H9 (cell line): ENCODE results near the gene HASPIN. TPM values are rescaled to one million over a fixed set of nuclear protein-coding genes. Genes with fewer than 3 reads are reported as not detected.

Experiments
- DNase-seq: peaks from one replicate; pipeline ENCODE4 v3.0.0-alpha.2; 2017
- H2AFZ ChIP-seq: one replicate; pipeline ENCODE4 v1.6.1; 2013; ENCODE audit warnings: mild to moderate bottlenecking, low read length, control low read depth, moderate library complexity
- H2AK5ac ChIP-seq: 2 replicates; pipeline ENCODE4 v1.6.1; 2013; ENCODE audit warnings: low read length, control low read depth, mixed read lengths; ENCODE audit not compliant: insufficient read length
- H2BK120ac ChIP-seq: one replicate; pipeline ENCODE4 v1.6.1; 2013; ENCODE audit warnings: low read depth, mild to moderate bottlenecking, low read length, control low read depth, inconsistent platforms; ENCODE audit not compliant: poor library complexity, severe bottlenecking
- H2BK12ac ChIP-seq: 2 replicates; pipeline ENCODE4 v1.6.1; 2013; ENCODE audit warnings: low read length, control low read depth, mixed read lengths, low read depth; ENCODE audit not compliant: insufficient read length
- H2BK15ac ChIP-seq: 2 replicates; pipeline ENCODE4 v1.6.1; 2013; ENCODE audit warnings: low read depth, low read length, control low read depth
- H2BK20ac ChIP-seq: one replicate; pipeline ENCODE4 v1.6.1; 2013; ENCODE audit warnings: low read depth, mild to moderate bottlenecking, low read length, control low read depth, inconsistent platforms; ENCODE audit not compliant: poor library complexity, severe bottlenecking
- H2BK5ac ChIP-seq: 2 replicates; pipeline ENCODE4 v1.6.1; 2013; ENCODE audit warnings: low read length, control low read depth, mixed read lengths; ENCODE audit not compliant: insufficient read length
- H3K14ac ChIP-seq: 2 replicates; pipeline ENCODE4 v1.6.1; 2013; ENCODE audit warnings: low read length, control low read depth; ENCODE audit not compliant: insufficient read depth
- H3K18ac ChIP-seq: 2 replicates; pipeline ENCODE4 v1.6.1; 2013; ENCODE audit warnings: low read depth, mild to moderate bottlenecking, mixed read lengths, low read length, control low read depth; ENCODE audit not compliant: insufficient read length
- H3K23ac ChIP-seq: 2 replicates; pipeline ENCODE4 v1.6.1; 2013; ENCODE audit warnings: low read length, control low read depth, mixed read lengths, low read depth; ENCODE audit not compliant: insufficient read length
- H3K23me2 ChIP-seq: 2 replicates; pipeline ENCODE4 v1.6.1; 2013; ENCODE audit warnings: low read depth, mild to moderate bottlenecking, mixed read lengths, low read length, control low read depth; ENCODE audit not compliant: insufficient read length, poor library complexity, severe bottlenecking
- H3K27ac ChIP-seq: 2 replicates; pipeline ENCODE4 v1.5.1; 2013; ENCODE audit warnings: low read length, control low read depth, mixed read lengths, low read depth; ENCODE audit not compliant: insufficient read length
- H3K27me3 ChIP-seq: 2 replicates; pipeline ENCODE4 v1.6.1; 2013; ENCODE audit warnings: low read length, control low read depth, inconsistent platforms; ENCODE audit not compliant: insufficient read depth
- H3K4ac ChIP-seq: 2 replicates; pipeline ENCODE4 v1.6.1; 2013; ENCODE audit warnings: low read depth, mild to moderate bottlenecking, control low read depth, inconsistent platforms, low read length, moderate library complexity
- H3K4me1 ChIP-seq: 2 replicates; pipeline ENCODE4 v1.6.1; 2013; ENCODE audit warnings: low read length, control low read depth, inconsistent platforms; ENCODE audit not compliant: insufficient read depth
- H3K4me2 ChIP-seq: 2 replicates; pipeline ENCODE4 v1.6.1; 2013; ENCODE audit warnings: low read length, control low read depth, mixed read lengths; ENCODE audit not compliant: insufficient read length, insufficient read depth
- H3K56ac ChIP-seq: 2 replicates; pipeline ENCODE4 v1.6.1; 2013; ENCODE audit warnings: low read depth, mild to moderate bottlenecking, mixed read lengths, low read length, control low read depth; ENCODE audit not compliant: insufficient read length
- H3K79me1 ChIP-seq: 2 replicates; pipeline ENCODE4 v1.6.1; 2013; ENCODE audit warnings: low read depth, mild to moderate bottlenecking, moderate library complexity, low read length, control low read depth, inconsistent platforms; ENCODE audit not compliant: insufficient read depth, poor library complexity, severe bottlenecking
- H3K79me2 ChIP-seq: 2 replicates; pipeline ENCODE4 v1.6.1; 2013; ENCODE audit warnings: low read length, control low read depth, inconsistent platforms; ENCODE audit not compliant: insufficient read depth
- H3K9ac ChIP-seq: 2 replicates; pipeline ENCODE4 v1.6.1; 2013; ENCODE audit warnings: low read length, control low read depth, mixed read lengths; ENCODE audit not compliant: insufficient read length; ENCODE audit errors: extremely low read depth
- H3K9me3 ChIP-seq: one replicate; pipeline ENCODE4 v1.6.1; 2013; ENCODE audit warnings: low read depth, low read length, inconsistent platforms; ENCODE audit not compliant: control insufficient read depth
- H3T11ph ChIP-seq: one replicate; pipeline ENCODE4 v1.6.1; 2013; ENCODE audit warnings: mild to moderate bottlenecking, low read length, control low read depth, inconsistent platforms
- H4K20me1 ChIP-seq: one replicate; pipeline ENCODE4 v1.6.1; 2013; ENCODE audit not compliant: control insufficient read depth, insufficient read length, insufficient read depth
- H4K5ac ChIP-seq: 2 replicates; pipeline ENCODE4 v1.6.1; 2013; ENCODE audit warnings: low read depth, mild to moderate bottlenecking, mixed read lengths, low read length, control low read depth; ENCODE audit not compliant: insufficient read length
- H4K8ac ChIP-seq: replicated peaks from 2 replicates; pipeline ENCODE4 v1.6.1; 2013; ENCODE audit warnings: low read length, control low read depth, mixed read lengths, low read depth; ENCODE audit not compliant: insufficient read length
- H4K91ac ChIP-seq: 2 replicates; pipeline ENCODE4 v1.6.1; 2013; ENCODE audit warnings: low read depth, mild to moderate bottlenecking, moderate library complexity, mixed read lengths, low read length, control low read depth; ENCODE audit not compliant: insufficient read length
- H3K27ac Mint-ChIP-seq, 3 experiments: 2 replicates in 2 of 3; 3 replicates in 1 of 3; pipeline ENCODE4 v1.8.0; 2020 to 2021; ENCODE audit warnings: mixed read lengths in 3 of 3, mild to moderate bottlenecking in 1 of 3, moderate library complexity in 1 of 3
- H3K27me3 Mint-ChIP-seq: 2 replicates; pipeline ENCODE4 v1.8.0; 2021; ENCODE audit warnings: low read depth, mild to moderate bottlenecking, moderate library complexity, mixed read lengths
- H3K36me3 Mint-ChIP-seq, 3 experiments: 2 replicates in 2 of 3; 3 replicates in 1 of 3; pipeline ENCODE4 v1.8.0; 2020 to 2021; ENCODE audit warnings: low read depth in 3 of 3, mixed read lengths in 3 of 3; ENCODE audit not compliant: insufficient read depth in 1 of 3
- H3K4me1 Mint-ChIP-seq, 2 experiments: 2 replicates each; pipeline ENCODE4 v1.8.0; 2020; ENCODE audit warnings: mixed read lengths in 2 of 2
- H3K4me3 Mint-ChIP-seq, 2 experiments: 2 replicates in 1 of 2; 3 replicates in 1 of 2; pipeline ENCODE4 v1.8.0; 2020 to 2021; ENCODE audit warnings: mild to moderate bottlenecking in 2 of 2, mixed read lengths in 2 of 2, moderate library complexity in 1 of 2
- H3K9me3 Mint-ChIP-seq, 2 experiments: 2 replicates in 1 of 2; 3 replicates in 1 of 2; pipeline ENCODE4 v1.8.0; 2020; ENCODE audit warnings: mild to moderate bottlenecking in 2 of 2, mixed read lengths in 2 of 2, moderate library complexity in 1 of 2
- CTCF ChIP-seq: fragments of 200-600 bp; sonication (generic); conservative IDR thresholded peaks from 3 replicates; pipeline ENCODE4 v1.8.0; 2021; ENCODE audit warnings: antibody characterized with exemption, mild to moderate bottlenecking
- WGBS: extraction: QIAGEN DNeasy Blood & Tissue Kit; methylation state at CpG from one replicate; pipeline ENCODE4 v1.1.7; 2013; ENCODE audit warnings: missing lambda C conversion rate, low lambda C conversion rate, mixed read lengths; ENCODE audit not compliant: insufficient read length; ENCODE audit errors: extremely low coverage; 5-methylcytosine and 5-hydroxymethylcytosine counted together
- total RNA-seq: library from RNA; stranded (reverse); gene quantifications from 2 replicates; pipeline ENCODE4 v1.2.1, GENCODE V29; 2021

HASPIN gene
- total RNA-seq, 1 experiment from 2014 or later = 26.6 TPM

GRCh38 chr17:3738562-3739295, 15.0 kb downstream of the HASPIN start:
- Histone ChIP-seq H2AFZ (no peak overlapping the region), H4K91ac (no peak overlapping the region), H3K18ac (no peak overlapping the region), H2BK12ac (no peak overlapping the region), H2BK20ac (no peak overlapping the region), H2BK120ac (no peak overlapping the region), H3K79me2 (no peaks in the 10 kb centered on the region), H3K14ac (no peak overlapping the region), H4K20me1 (no peaks in the 10 kb centered on the region), H3T11ph (no peak overlapping the region), H3K56ac (no peak overlapping the region), H4K5ac (no peak overlapping the region), H2BK15ac (no peak overlapping the region), H3K9ac (no peak overlapping the region), H3K27ac (no peak overlapping the region), H3K27me3 (no peaks in the 10 kb centered on the region), H2AK5ac (no peak overlapping the region), H4K8ac (no peak overlapping the region), H3K9me3 (no peaks in the 10 kb centered on the region), H3K23me2 (no peaks in the 10 kb centered on the region), H3K23ac (no peak overlapping the region), H3K4me2 (no peak overlapping the region), H3K4me1 (no peaks in the 10 kb centered on the region), H3K4ac (no peak overlapping the region), H3K79me1 (no peaks in the 10 kb centered on the region), H2BK5ac (no peak overlapping the region)
- peaks cover 21 to 25% of the 10 kb centered on the region in 2 experiments for H3K4me1 Mint-ChIP-seq
- TF ChIP-seq CTCF = no peak
- no CpG with 5 or more reads among the region's 16 CpGs for WGBS
- H3K36me3 Mint-ChIP-seq = no peaks in the 10 kb centered on the region
- peak overlapping the region in 2 of 3 experiments; percentile 64 to 68; a peak in 4 of 7 replicates for H3K27ac Mint-ChIP-seq
- no peak overlapping the region for H3K4me3 Mint-ChIP-seq
- DNase-seq = no peak
- H3K9me3 Mint-ChIP-seq = no peaks in the 10 kb centered on the region
- peaks cover 2% of the 10 kb centered on the region; the same call in 1 of the 2 replicates for H3K27me3 Mint-ChIP-seq
